ENCODE measurements around the gene C5.

The C5 gene

DNA sequence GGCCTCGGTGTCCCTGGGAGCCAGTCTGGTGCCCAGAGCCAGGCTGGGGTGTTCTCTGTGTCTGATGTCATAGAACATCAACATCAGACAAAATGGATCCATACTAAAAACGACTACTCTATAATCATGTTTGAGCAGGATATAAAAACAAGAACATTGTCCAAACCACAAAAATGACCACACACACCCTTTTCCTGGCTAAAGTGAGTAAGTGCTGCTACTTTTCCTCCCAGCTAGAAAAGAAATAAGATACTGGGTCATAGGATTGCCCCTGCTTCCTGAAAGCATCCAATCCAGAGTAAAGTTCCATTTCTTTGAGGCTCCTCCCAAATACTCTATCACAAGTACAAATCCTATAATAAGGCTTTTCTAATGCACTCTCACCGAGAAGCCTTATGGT lies 103.8 kb downstream of the C5 start:
- no peak overlapping the region for H2AFZ ChIP-seq (ENCODE audit: low read length)
- H3K4me3 ChIP-seq (ENCODE audit: low read length, poor library complexity, severe bottlenecking): no peak overlapping the region
- peaks cover 34% of the 10 kb centered on the region for H3K4me1 ChIP-seq (ENCODE audit: insufficient read depth, low read length, poor library complexity, severe bottlenecking)
- no peak overlapping the region for H3K9ac ChIP-seq (ENCODE audit: low read depth, low read length, poor library complexity, severe bottlenecking)
- H3K9me2 ChIP-seq (replicated peaks; ENCODE audit: low read depth, low read length): no peaks in the 10 kb centered on the region
- no peaks in the 10 kb centered on the region for H3K79me2 ChIP-seq (ENCODE audit: insufficient read depth, low read length)
- no peaks in the 10 kb centered on the region for H3K27me3 ChIP-seq (ENCODE audit: insufficient read depth, low read length, poor library complexity, severe bottlenecking)
- H3K9me3 ChIP-seq (ENCODE audit: insufficient read depth, low read depth, low read length): no peaks in the 10 kb centered on the region
- H3F3A ChIP-seq (ENCODE audit: low read depth): 0 out of 2 replicates have a peak, but pooled peaks cover 4% of the 10 kb centered on the region
- no peaks in the 10 kb centered on the region for H4K20me1 ChIP-seq (ENCODE audit: insufficient read depth, low read length, poor library complexity, severe bottlenecking)
- no peaks in the 10 kb centered on the region for H3K36me3 ChIP-seq (ENCODE audit: insufficient read depth, low read length)
- TF ChIP-seq EZH2phosphoT487 (IDR thresholded peaks at IDR 0.05; ENCODE audit: borderline replicate concordance): no peak
- TF ChIP-seq, protein P1, sequence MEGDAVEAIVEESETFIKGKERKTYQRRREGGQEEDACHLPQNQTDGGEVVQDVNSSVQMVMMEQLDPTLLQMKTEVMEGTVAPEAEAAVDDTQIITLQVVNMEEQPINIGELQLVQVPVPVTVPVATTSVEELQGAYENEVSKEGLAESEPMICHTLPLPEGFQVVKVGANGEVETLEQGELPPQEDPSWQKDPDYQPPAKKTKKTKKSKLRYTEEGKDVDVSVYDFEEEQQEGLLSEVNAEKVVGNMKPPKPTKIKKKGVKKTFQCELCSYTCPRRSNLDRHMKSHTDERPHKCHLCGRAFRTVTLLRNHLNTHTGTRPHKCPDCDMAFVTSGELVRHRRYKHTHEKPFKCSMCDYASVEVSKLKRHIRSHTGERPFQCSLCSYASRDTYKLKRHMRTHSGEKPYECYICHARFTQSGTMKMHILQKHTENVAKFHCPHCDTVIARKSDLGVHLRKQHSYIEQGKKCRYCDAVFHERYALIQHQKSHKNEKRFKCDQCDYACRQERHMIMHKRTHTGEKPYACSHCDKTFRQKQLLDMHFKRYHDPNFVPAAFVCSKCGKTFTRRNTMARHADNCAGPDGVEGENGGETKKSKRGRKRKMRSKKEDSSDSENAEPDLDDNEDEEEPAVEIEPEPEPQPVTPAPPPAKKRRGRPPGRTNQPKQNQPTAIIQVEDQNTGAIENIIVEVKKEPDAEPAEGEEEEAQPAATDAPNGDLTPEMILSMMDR (conservative IDR thresholded peaks at IDR 0.05; ENCODE audit: low read length): no peak
- no peak overlapping the region for H3K4me2 ChIP-seq (ENCODE audit: low read depth, low read length, poor library complexity, severe bottlenecking)

DNA sequence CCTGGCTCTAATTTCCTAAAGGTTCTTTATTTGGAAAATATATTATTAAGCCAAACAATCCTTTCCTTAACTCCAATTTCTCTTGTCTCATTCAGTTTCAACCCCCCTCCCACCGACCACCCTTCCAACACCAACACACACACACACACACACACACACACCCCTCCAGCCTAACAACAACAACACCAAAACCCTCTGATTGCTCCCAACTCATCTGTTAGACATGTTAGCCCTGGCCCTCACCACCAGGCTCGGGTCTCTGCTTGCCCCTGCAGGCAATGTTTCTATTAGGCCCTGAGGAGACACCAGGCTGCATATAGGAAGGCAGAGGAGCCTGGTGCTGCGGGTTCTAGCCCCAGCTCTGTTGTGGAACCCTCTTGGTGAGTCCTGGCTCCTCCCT lies 105.1 kb downstream of the C5 start:
- H3K4me3 ChIP-seq (ENCODE audit: low read length, poor library complexity, severe bottlenecking): no peak overlapping the region
- TF ChIP-seq, protein P1 (conservative IDR thresholded peaks at IDR 0.05; ENCODE audit: low read length): no peak
- TF ChIP-seq EZH2phosphoT487 (IDR thresholded peaks at IDR 0.05; ENCODE audit: borderline replicate concordance): no peak
- H3K27me3 ChIP-seq (ENCODE audit: insufficient read depth, low read length, poor library complexity, severe bottlenecking): no peaks in the 10 kb centered on the region
- no peaks in the 10 kb centered on the region for H3K9me2 ChIP-seq (replicated peaks; ENCODE audit: low read depth, low read length)
- H3K36me3 ChIP-seq (ENCODE audit: insufficient read depth, low read length): no peaks in the 10 kb centered on the region
- H3K9me3 ChIP-seq (ENCODE audit: insufficient read depth, low read depth, low read length): no peaks in the 10 kb centered on the region
- no peak overlapping the region for H3K4me2 ChIP-seq (ENCODE audit: low read depth, low read length, poor library complexity, severe bottlenecking)
- no peaks in the 10 kb centered on the region for H4K20me1 ChIP-seq (ENCODE audit: insufficient read depth, low read length, poor library complexity, severe bottlenecking)
- H3K79me2 ChIP-seq (ENCODE audit: insufficient read depth, low read length): no peaks in the 10 kb centered on the region
- H3K4me1 ChIP-seq (ENCODE audit: insufficient read depth, low read length, poor library complexity, severe bottlenecking): peaks cover 21% of the 10 kb centered on the region
- peak overlapping the region; percentile 15 for H2AFZ ChIP-seq (ENCODE audit: low read length)
- no peaks in the 10 kb centered on the region for H3F3A ChIP-seq (ENCODE audit: low read depth)
- H3K9ac ChIP-seq (ENCODE audit: low read depth, low read length, poor library complexity, severe bottlenecking): no peak overlapping the region

DNA sequence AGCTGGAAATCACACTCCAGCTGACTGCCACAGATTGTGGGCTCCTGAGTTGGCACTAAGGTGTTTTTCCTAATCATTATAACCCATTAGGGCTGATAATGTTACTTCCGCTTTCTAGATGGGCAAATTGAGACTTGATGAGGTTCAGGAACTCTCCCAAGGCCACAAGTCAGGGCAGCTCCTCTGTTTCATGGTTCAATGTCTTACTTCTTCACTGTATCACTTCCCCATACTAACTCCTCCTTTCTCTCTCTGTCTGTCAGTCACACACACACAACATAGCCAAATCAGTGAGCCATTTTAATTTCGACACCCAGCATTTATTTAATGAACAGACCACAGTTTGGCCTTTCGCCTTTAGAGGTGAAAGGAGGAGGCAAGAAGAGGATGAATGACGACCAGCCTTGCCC lies 105.6 kb downstream of the C5 start:
- Histone ChIP-seq H3K9me2 (replicated peaks; ENCODE audit: low read depth, low read length) (no peaks in the 10 kb centered on the region), H3K27me3 (ENCODE audit: insufficient read depth, low read length, poor library complexity, severe bottlenecking) (no peaks in the 10 kb centered on the region), H2AFZ (ENCODE audit: low read length) (peak overlapping the region; percentile 15), H3K4me1 (ENCODE audit: insufficient read depth, low read length, poor library complexity, severe bottlenecking) (peaks cover 19% of the 10 kb centered on the region), H3K4me2 (ENCODE audit: low read depth, low read length, poor library complexity, severe bottlenecking) (no peak overlapping the region), H4K20me1 (ENCODE audit: insufficient read depth, low read length, poor library complexity, severe bottlenecking) (no peaks in the 10 kb centered on the region), H3F3A (ENCODE audit: low read depth) (no peaks in the 10 kb centered on the region), H3K9ac (ENCODE audit: low read depth, low read length, poor library complexity, severe bottlenecking) (no peak overlapping the region), H3K79me2 (ENCODE audit: insufficient read depth, low read length) (no peaks in the 10 kb centered on the region), H3K4me3 (ENCODE audit: low read length, poor library complexity, severe bottlenecking) (no peak overlapping the region), H3K9me3 (ENCODE audit: insufficient read depth, low read depth, low read length) (no peaks in the 10 kb centered on the region), H3K36me3 (ENCODE audit: insufficient read depth, low read length) (no peaks in the 10 kb centered on the region)
- no peak for TF ChIP-seq EZH2phosphoT487 (IDR thresholded peaks at IDR 0.05; ENCODE audit: borderline replicate concordance)
- TF ChIP-seq, protein P1 (conservative IDR thresholded peaks at IDR 0.05; ENCODE audit: low read length): no peak

Data from Loucy (cell line).